Neural progenitor cell (in vitro differentiated cells): ENCODE measurements around the gene TMEM87A.

ENCODE experiments used
- CTCF ChIP-seq: fragments of 200-600 bp; sonication (generic); IDR thresholded peaks from 2 replicates; pipeline ENCODE4 v1.5.1; 2017; ENCODE audit warnings: antibody characterized with exemption, mild to moderate bottlenecking
- EZH2 ChIP-seq: fragments of 200-600 bp; sonication (generic); IDR thresholded peaks from 2 replicates; pipeline ENCODE4 v1.6.1; 2017; ENCODE audit warnings: antibody characterized with exemption, mild to moderate bottlenecking, moderate library complexity

- TF ChIP-seq CTCF: no peak
- no peak for TF ChIP-seq EZH2
These were observed 2.7 kb upstream of the TMEM87A start for GRCh38 chr15:42275780-42276391.
